Left lung (tissue), 10 donors: ENCODE results near the gene DMD. TPM values are rescaled to one million over a fixed set of nuclear protein-coding genes. Genes with fewer than 3 reads are reported as not detected.

ENCODE experiments used
- ATAC-seq: fragments of 200-7000 bp; cut with Tn5 transposase; one replicate; pipeline ENCODE4 v1.9.1; 2020; ENCODE audit warnings: moderate library complexity
- DNase-seq, 4 donors: peaks; one replicate each; pipeline ENCODE4 v3.0.0-alpha.2; 2013 to 2020
- H3K27ac ChIP-seq, 2 donors: fragments of 200-600 bp; sonication (generic) in 1 of 2; one replicate each; pipeline versions ENCODE4 v1.5.0 to v1.8.0; 2020 to 2021
- H3K27me3 ChIP-seq, 2 donors: fragments of 200-600 bp; sonication (generic) in 1 of 2; one replicate each; pipeline versions ENCODE4 v1.5.0 to v1.8.0; 2020 to 2021
- H3K36me3 ChIP-seq, 2 donors: fragments of 200-600 bp; sonication (generic) in 1 of 2; one replicate each; pipeline versions ENCODE4 v1.5.0 to v1.8.0; 2020 to 2021
- H3K4me1 ChIP-seq, 2 donors: fragments of 200-600 bp; one replicate each; pipeline ENCODE4 v1.8.0; 2021
- H3K4me3 ChIP-seq, 2 donors: fragments of 200-600 bp; sonication (generic) in 1 of 2; one replicate each; pipeline versions ENCODE4 v1.5.0 to v1.8.0; 2020 to 2021; ENCODE audit warnings: mild to moderate bottlenecking in 1 of 2
- H3K9me3 ChIP-seq, 2 donors: fragments of 200-600 bp; sonication (generic) in 1 of 2; one replicate each; pipeline versions ENCODE4 v1.5.0 to v1.8.0; 2020 to 2021
- intact Hi-C, 2 donors: fragments of 100-400 bp; cut with DNase I; formaldehyde crosslinking; loops; one replicate each; pipeline versions ENCODE4 v1.11.2 to v1.14.2; 2022
- polyA plus RNA-seq, 6 donors: library from polyadenylated mRNA; unstranded; fragments of 120-200 nt; gene quantifications; one replicate each; pipeline ENCODE4 v1.2.1, GENCODE V29; 2013; ENCODE audit not compliant: insufficient read length in 6 of 6
- total RNA-seq, 2 donors: library from RNA; stranded (reverse); fragmentation: NEBNext Ultra II Directional; extraction: Animal tissue kit (Norgen Biotek cat#: 25700); gene quantifications; one replicate each; pipeline ENCODE4 v1.2.1, GENCODE V29; 2021
- TF ChIP-seq, protein P1 (sequence below), 2 donors: fragments of 200-600 bp; sonication (generic) in 1 of 2; IDR thresholded peaks; one replicate each; pipeline versions ENCODE4 v1.5.0 to v1.8.0; 2021; ENCODE audit warnings: antibody characterized with exemption in 2 of 2
- donor health status: DM: no; HTN: yes; CAD: no.
- donor health status: DM: no; HTN: no; CAD: no.

DMD gene
- total and polyA plus RNA-seq, 8 donors: 16.6 to 68.8 (median 54.0) TPM

DNA sequence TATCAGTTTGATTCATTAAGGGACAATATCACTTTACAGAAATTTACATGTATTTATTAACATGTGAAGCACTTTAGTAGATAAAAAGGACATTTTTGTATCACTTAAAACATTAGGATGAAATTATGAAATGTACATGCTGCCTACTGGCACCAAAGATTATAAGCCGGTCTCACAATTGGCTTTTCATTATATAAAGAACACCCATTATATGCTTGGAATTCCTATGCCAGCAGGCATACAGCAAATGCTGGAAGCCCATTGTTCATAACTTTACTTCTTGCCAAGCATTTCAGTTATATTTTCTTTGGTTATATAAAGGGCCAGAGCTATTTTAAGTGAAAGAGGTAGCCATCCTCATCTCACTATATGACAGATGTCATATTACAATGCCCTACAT, 145.9 kb downstream of the DMD start:
- H3K4me3 ChIP-seq: no peak overlapping the region
- DNase-seq (no peak), ATAC-seq (no peak)
- H3K9me3 ChIP-seq: no peaks in the 10 kb centered on the region
- no peaks in the 10 kb centered on the region for H3K36me3 ChIP-seq
- no peaks in the 10 kb centered on the region for H3K4me1 ChIP-seq
- no peaks in the 10 kb centered on the region for H3K27me3 ChIP-seq
- no peak overlapping the region for H3K27ac ChIP-seq
- intact Hi-C loops: no loop called here
- TF ChIP-seq, protein P1, sequence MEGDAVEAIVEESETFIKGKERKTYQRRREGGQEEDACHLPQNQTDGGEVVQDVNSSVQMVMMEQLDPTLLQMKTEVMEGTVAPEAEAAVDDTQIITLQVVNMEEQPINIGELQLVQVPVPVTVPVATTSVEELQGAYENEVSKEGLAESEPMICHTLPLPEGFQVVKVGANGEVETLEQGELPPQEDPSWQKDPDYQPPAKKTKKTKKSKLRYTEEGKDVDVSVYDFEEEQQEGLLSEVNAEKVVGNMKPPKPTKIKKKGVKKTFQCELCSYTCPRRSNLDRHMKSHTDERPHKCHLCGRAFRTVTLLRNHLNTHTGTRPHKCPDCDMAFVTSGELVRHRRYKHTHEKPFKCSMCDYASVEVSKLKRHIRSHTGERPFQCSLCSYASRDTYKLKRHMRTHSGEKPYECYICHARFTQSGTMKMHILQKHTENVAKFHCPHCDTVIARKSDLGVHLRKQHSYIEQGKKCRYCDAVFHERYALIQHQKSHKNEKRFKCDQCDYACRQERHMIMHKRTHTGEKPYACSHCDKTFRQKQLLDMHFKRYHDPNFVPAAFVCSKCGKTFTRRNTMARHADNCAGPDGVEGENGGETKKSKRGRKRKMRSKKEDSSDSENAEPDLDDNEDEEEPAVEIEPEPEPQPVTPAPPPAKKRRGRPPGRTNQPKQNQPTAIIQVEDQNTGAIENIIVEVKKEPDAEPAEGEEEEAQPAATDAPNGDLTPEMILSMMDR (IDR thresholded peaks at IDR 0.05): no peak

DNA sequence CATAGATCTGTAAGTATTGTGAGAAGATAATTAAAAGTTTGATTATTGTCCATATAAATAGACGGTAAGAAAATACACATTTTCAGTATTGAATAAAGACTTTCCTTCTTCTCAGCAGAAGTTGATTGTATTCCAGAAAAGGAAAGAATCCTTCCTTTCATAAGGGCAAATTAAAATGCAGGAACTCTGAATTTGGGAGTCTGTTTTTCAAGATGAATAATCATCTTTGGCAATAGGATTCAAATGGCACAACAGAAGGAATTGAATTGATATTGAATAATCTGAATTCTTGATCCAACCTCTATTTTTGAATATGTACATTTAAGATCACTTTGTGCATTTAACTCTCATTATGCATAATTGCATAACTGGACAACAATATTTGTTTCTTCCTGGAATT, 149.3 kb downstream of the DMD start:
- H3K36me3 ChIP-seq: no peaks in the 10 kb centered on the region
- TF ChIP-seq, protein P1 (IDR thresholded peaks at IDR 0.05): no peak
- H3K27me3 ChIP-seq: no peaks in the 10 kb centered on the region
- no peak for DNase-seq
- no peaks in the 10 kb centered on the region for H3K9me3 ChIP-seq
- no peak overlapping the region for H3K4me3 ChIP-seq
- H3K27ac ChIP-seq: no peak overlapping the region
- H3K4me1 ChIP-seq: no peaks in the 10 kb centered on the region
- intact Hi-C loops: no loop called here
- ATAC-seq: no peak

DNA sequence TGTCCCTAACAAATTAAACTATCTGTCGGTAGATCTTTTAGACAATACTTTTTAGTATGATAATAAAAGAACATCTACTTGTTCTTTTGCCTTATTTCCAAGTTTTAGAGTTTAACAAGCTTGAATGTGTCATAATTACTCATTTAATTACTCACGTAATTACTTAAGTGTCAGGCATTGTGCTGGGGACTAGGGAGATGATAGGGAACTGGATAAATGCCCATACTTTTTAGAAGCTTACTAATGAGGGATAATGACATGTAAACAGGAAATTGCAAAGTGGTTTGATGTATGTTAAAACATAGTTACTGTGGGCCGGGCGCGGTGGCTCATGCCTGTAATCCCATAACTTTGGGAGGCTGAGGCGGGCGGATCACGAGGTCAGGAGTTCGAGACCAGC, 158.3 kb downstream of the DMD start:
- Histone ChIP-seq H3K27ac (no peak overlapping the region), H3K4me1 (no peaks in the 10 kb centered on the region), H3K36me3 (no peaks in the 10 kb centered on the region), H3K4me3 (no peak overlapping the region), H3K9me3 (no peaks in the 10 kb centered on the region), H3K27me3 (no peaks in the 10 kb centered on the region)
- ATAC-seq (no peak), DNase-seq (no peak)
- TF ChIP-seq, protein P1 (IDR thresholded peaks at IDR 0.05): no peak
- intact Hi-C loops: no loop called here

DNA sequence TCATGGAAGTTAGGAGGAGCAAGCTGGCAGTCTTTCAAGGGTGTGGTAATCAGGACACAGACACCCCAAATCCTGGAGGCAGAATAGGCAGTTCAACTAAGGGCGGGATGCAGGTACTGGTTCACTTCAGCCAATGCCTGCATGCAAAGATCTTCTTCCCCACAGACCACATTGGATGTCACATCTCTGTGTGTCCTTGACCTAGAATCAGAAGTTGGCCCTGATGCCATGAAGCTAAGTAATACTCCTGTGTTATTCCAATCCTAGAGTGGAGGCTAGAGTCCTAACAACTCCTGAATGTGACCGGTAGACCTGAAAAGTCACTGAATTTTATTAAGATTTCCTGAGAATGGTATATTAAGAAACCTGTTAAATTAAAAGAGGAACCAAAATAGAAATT, 165.5 kb downstream of the DMD start:
- H3K4me3 ChIP-seq: no peak overlapping the region
- intact Hi-C loops: no loop called here
- H3K27ac ChIP-seq: no peak overlapping the region
- H3K4me1 ChIP-seq: no peaks in the 10 kb centered on the region
- no peaks in the 10 kb centered on the region for H3K9me3 ChIP-seq
- H3K27me3 ChIP-seq: no peaks in the 10 kb centered on the region
- ATAC-seq (no peak), DNase-seq (no peak)
- H3K36me3 ChIP-seq: no peaks in the 10 kb centered on the region
- TF ChIP-seq, protein P1 (IDR thresholded peaks at IDR 0.05): no peak

DNA sequence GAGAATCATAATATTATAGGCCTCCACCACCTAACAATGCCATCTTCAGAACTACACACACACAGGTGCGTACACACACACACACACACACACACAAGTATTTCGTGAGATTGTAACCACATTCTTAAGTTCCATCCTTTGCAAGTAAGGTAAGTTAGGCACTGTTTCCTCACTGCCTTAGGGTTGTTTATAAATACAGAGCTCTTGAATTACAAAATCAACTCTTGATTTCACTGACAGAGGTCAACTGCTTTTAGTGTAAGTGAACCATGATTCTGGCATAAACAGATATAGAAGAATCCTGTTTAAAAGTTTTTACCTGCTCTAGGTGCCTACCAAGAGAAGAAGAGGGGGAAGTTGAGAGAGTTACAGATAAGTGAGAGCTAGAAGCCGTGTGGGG, 166.1 kb downstream of the DMD start:
- intact Hi-C loops: no loop called here
- H3K36me3 ChIP-seq: no peaks in the 10 kb centered on the region
- no peak overlapping the region for H3K4me3 ChIP-seq
- H3K4me1 ChIP-seq: no peaks in the 10 kb centered on the region
- H3K9me3 ChIP-seq: no peaks in the 10 kb centered on the region
- TF ChIP-seq, protein P1 (IDR thresholded peaks at IDR 0.05): no peak
- no peak for DNase-seq
- H3K27ac ChIP-seq: no peak overlapping the region
- no peaks in the 10 kb centered on the region for H3K27me3 ChIP-seq
- ATAC-seq: no peak
